Progenitor cell of endocrine pancreas (in vitro differentiated cells): Measurements from ENCODE around the gene PFDN1. TPM values are rescaled to one million over a fixed set of nuclear protein-coding genes. Genes with fewer than 3 reads are reported as not detected.

ENCODE experiments used
- DNase-seq: peaks from one replicate; pipeline ENCODE4 v3.0.0; 2021; ENCODE audit warnings: low spot score; ENCODE audit not compliant: unreplicated experiment
- H3K27ac Mint-ChIP-seq: 2 replicates; pipeline ENCODE4 v1.8.0; 2021; ENCODE audit warnings: mild to moderate bottlenecking, moderate library complexity, mixed read lengths
- H3K27me3 Mint-ChIP-seq: 2 replicates; pipeline ENCODE4 v1.8.0; 2021; ENCODE audit warnings: mixed read lengths
- H3K36me3 Mint-ChIP-seq: 2 replicates; pipeline ENCODE4 v1.8.0; 2022; ENCODE audit warnings: mixed read lengths; ENCODE audit not compliant: insufficient read depth
- H3K4me1 Mint-ChIP-seq: 2 replicates; pipeline ENCODE4 v1.8.0; 2021; ENCODE audit warnings: low read depth, mixed read lengths
- H3K4me3 Mint-ChIP-seq: 2 replicates; pipeline ENCODE4 v1.8.0; 2021; ENCODE audit warnings: low read depth, mild to moderate bottlenecking, moderate library complexity, mixed read lengths
- H3K9me3 Mint-ChIP-seq: 2 replicates; pipeline ENCODE4 v1.8.0; 2021; ENCODE audit warnings: low read depth, mixed read lengths
- CTCF ChIP-seq: fragments of 200-600 bp; sonication (generic); IDR thresholded peaks from one replicate; pipeline ENCODE4 v1.5.0; 2021; ENCODE audit warnings: antibody characterized with exemption, mild to moderate bottlenecking; ENCODE audit not compliant: unreplicated experiment
- total RNA-seq: library from RNA; stranded (reverse); gene quantifications from 2 replicates; pipeline ENCODE4 v1.2.1, GENCODE V29; 2021

PFDN1 gene
- total RNA-seq, 1 donor from 2014 or later = 65.1 TPM

GRCh38 chr5:140342287-140342686, 39.4 kb upstream of the PFDN1 start:
- no peak for TF ChIP-seq CTCF
- no peaks in the 10 kb centered on the region for H3K9me3 Mint-ChIP-seq
- H3K4me3 Mint-ChIP-seq = no peak overlapping the region
- no peaks in the 10 kb centered on the region for H3K36me3 Mint-ChIP-seq
- peaks cover 5% of the 10 kb centered on the region for H3K4me1 Mint-ChIP-seq
- peaks cover 25% of the 10 kb centered on the region for H3K27me3 Mint-ChIP-seq
- DNase-seq = no peak
- no peak overlapping the region for H3K27ac Mint-ChIP-seq

- TF ChIP-seq CTCF = no peak
- H3K4me1 Mint-ChIP-seq = peaks cover 2% of the 10 kb centered on the region
- no peak overlapping the region for H3K27ac Mint-ChIP-seq
- H3K4me3 Mint-ChIP-seq = no peak overlapping the region
- no peaks in the 10 kb centered on the region for H3K36me3 Mint-ChIP-seq
- DNase-seq = no peak
- H3K9me3 Mint-ChIP-seq = no peaks in the 10 kb centered on the region
- peaks cover 25% of the 10 kb centered on the region for H3K27me3 Mint-ChIP-seq
Observed at GRCh38 chr5:140341591-140341990, 38.7 kb upstream of the PFDN1 start.

GRCh38 chr5:140340605-140341121, 37.8 kb upstream of the PFDN1 start:
- H3K27ac Mint-ChIP-seq = no peak overlapping the region
- no peaks in the 10 kb centered on the region for H3K36me3 Mint-ChIP-seq

GRCh38 chr5:140339636-140340035, 36.7 kb upstream of the PFDN1 start:
- Mint-ChIP-seq H3K36me3 (no peaks in the 10 kb centered on the region), H3K9me3 (no peaks in the 10 kb centered on the region), H3K4me1 (no peaks in the 10 kb centered on the region), H3K27ac (no peak overlapping the region), H3K4me3 (no peak overlapping the region), H3K27me3 (peaks cover 14% of the 10 kb centered on the region)
- TF ChIP-seq CTCF = no peak
- no peak for DNase-seq

More at GRCh38 chr5:140340605-140341121, 37.8 kb upstream of the PFDN1 start:
- no peak overlapping the region for H3K4me3 Mint-ChIP-seq
- H3K27me3 Mint-ChIP-seq = peaks cover 23% of the 10 kb centered on the region
- no peaks in the 10 kb centered on the region for H3K9me3 Mint-ChIP-seq
- TF ChIP-seq CTCF = no peak
- peaks cover 2% of the 10 kb centered on the region for H3K4me1 Mint-ChIP-seq
- DNase-seq = no peak

GRCh38 chr5:140338908-140339307, 36.0 kb upstream of the PFDN1 start:
- H3K4me3 Mint-ChIP-seq = no peak overlapping the region
- H3K9me3 Mint-ChIP-seq = no peaks in the 10 kb centered on the region
- TF ChIP-seq CTCF = no peak
- H3K36me3 Mint-ChIP-seq = no peaks in the 10 kb centered on the region
- H3K27me3 Mint-ChIP-seq = peaks cover 8% of the 10 kb centered on the region
- DNase-seq = no peak
- H3K27ac Mint-ChIP-seq = no peak overlapping the region
- no peaks in the 10 kb centered on the region for H3K4me1 Mint-ChIP-seq
